Measurements from ENCODE around the gene PRKCA. TPM values are rescaled to one million over a fixed set of nuclear protein-coding genes. Genes with fewer than 3 reads are reported as not detected.
A peak's percentile ranks its signal among the peaks of the same experiment; 100 is the strongest.

Gene PRKCA
- total and polyA plus RNA-seq, 12 donors = 1.6 to 27.6 (median 10.5) TPM

GRCh38 chr17:66714046-66715023, 411.9 kb downstream of the PRKCA start:
- no peak for DNase-seq
- no peaks in the 10 kb centered on the region for H3K9me3 ChIP-seq
- intact Hi-C loops (cut with DNase I) = loop anchor here in 4 of 10 donors (5.0 to 10.0 kb wide), 2 partner anchors 193 to 970 kb away; no protein-coding TSS in a partner anchor
- no peaks in the 10 kb centered on the region for H3K27me3 ChIP-seq
- H3K4me3 ChIP-seq = no peak overlapping the region
- no peak overlapping the region for H3K27ac ChIP-seq
- no peak for TF ChIP-seq CTCF (IDR thresholded peaks at IDR 0.05)
- 76 to 77% methylated on average over 17 of the region's 17 CpGs for WGBS, 2 donors
- peaks cover 0 to 29% (median 4%) of the 10 kb centered on the region in 9 donors for H3K4me1 ChIP-seq
- no peaks in the 10 kb centered on the region for H3K36me3 ChIP-seq
- peak in 3 of 8 donors; percentile 4 to 42 (median 29) for ATAC-seq

- H3K27ac ChIP-seq = no peak overlapping the region
- intact Hi-C loops (cut with DNase I) = loop anchor here in 4 of 10 donors (5.0 to 10.0 kb wide), 2 partner anchors 192 to 970 kb away; no protein-coding TSS in a partner anchor
Observed at GRCh38 chr17:66715076-66715675, 412.8 kb downstream of the PRKCA start.

GRCh38 chr17:66715745-66716156, 413.3 kb downstream of the PRKCA start:
- Histone ChIP-seq H3K4me3 (no peak overlapping the region), H3K4me1 (peaks cover 0 to 29% (median 4%) of the 10 kb centered on the region in 9 donors), H3K27me3 (no peaks in the 10 kb centered on the region), H3K27ac (no peak overlapping the region), H3K9me3 (no peaks in the 10 kb centered on the region), H3K36me3 (no peaks in the 10 kb centered on the region)
- intact Hi-C loops (cut with DNase I) = loop anchor here in 6 of 10 donors (1.0 to 10.0 kb wide), 4 partner anchors 191 to 969 kb away; no protein-coding TSS in a partner anchor
- 33 to 37% methylated on average over 3 of the region's 3 CpGs for WGBS, 2 donors
- ATAC-seq = peak in 6 of 8 donors; percentile 28 to 67 (median 54)
- peak; percentile 34 to 80 (median 71) for TF ChIP-seq CTCF (IDR thresholded peaks at IDR 0.05)
- DNase-seq = no peak

More at GRCh38 chr17:66715076-66715675, 412.8 kb downstream of the PRKCA start:
- ATAC-seq = peak in 1 of 8 donors; percentile 10
- H3K9me3 ChIP-seq = no peaks in the 10 kb centered on the region
- H3K4me1 ChIP-seq = peaks cover 0 to 29% (median 4%) of the 10 kb centered on the region in 9 donors
- no peaks in the 10 kb centered on the region for H3K27me3 ChIP-seq
- no peak for TF ChIP-seq CTCF (IDR thresholded peaks at IDR 0.05)
- no peak overlapping the region for H3K4me3 ChIP-seq
- H3K36me3 ChIP-seq = no peaks in the 10 kb centered on the region
- no peak for DNase-seq
- WGBS, 2 donors = 46 to 53% methylated on average over 11 of the region's 11 CpGs

Measured in heart right ventricle (tissue), 16 donors.